Uterus (tissue), 4 donors: ENCODE results near the gene EZH2. TPM values are rescaled to one million over a fixed set of nuclear protein-coding genes. Genes with fewer than 3 reads are reported as not detected.

Experiments used
- DNase-seq, 2 donors: peaks; one replicate each; pipeline ENCODE4 v3.0.0-alpha.2; 2019 to 2020
- H3K27ac ChIP-seq, 2 donors: fragments of 200-600 bp; sonication (generic); 1 replicate in 1 of 2; 2 replicates in 1 of 2; pipeline ENCODE4 v1.5.1; 2016 to 2018
- H3K27me3 ChIP-seq, 2 donors: fragments of 200-600 bp; sonication (generic); one replicate each; pipeline ENCODE4 v1.5.1; 2018 to 2019; ENCODE audit warnings: control low read depth in 1 of 2
- H3K36me3 ChIP-seq, 2 donors: fragments of 200-600 bp; sonication (generic); one replicate each; pipeline ENCODE4 v1.5.1; 2019; ENCODE audit warnings: control low read depth in 1 of 2
- H3K4me1 ChIP-seq, 2 donors: fragments of 200-600 bp; sonication (generic); one replicate each; pipeline ENCODE4 v1.5.1; 2018 to 2019; ENCODE audit warnings: control low read depth in 1 of 2
- H3K4me3 ChIP-seq, 2 donors: fragments of 200-600 bp; sonication (generic); 1 replicate in 1 of 2; 2 replicates in 1 of 2; pipeline ENCODE4 v1.5.1; 2018 to 2019; ENCODE audit warnings: mild to moderate bottlenecking in 1 of 2
- H3K9me3 ChIP-seq, 2 donors: fragments of 200-600 bp; sonication (generic); one replicate each; pipeline ENCODE4 v1.5.1; 2019; ENCODE audit warnings: control low read depth in 1 of 2
- POLR2A ChIP-seq, 2 donors: fragments of 450-650 bp; IDR thresholded peaks; one replicate each; pipeline ENCODE4 v1.6.1; 2016; ENCODE audit warnings: antibody characterized with exemption in 2 of 2, mild to moderate bottlenecking in 1 of 2, moderate library complexity in 1 of 2
- intact Hi-C: fragments of 100-400 bp; cut with DNase I; formaldehyde crosslinking; loops from one replicate; pipeline ENCODE4 v1.15.1; 2023; ENCODE audit warnings: low total_unique reads
- total RNA-seq, 4 donors: library from RNA; depleted of rRNA in 3 of 4; stranded (reverse); fragments of >200 nt in 3 of 4; gene quantifications; one replicate each; pipeline versions ENCODE4 v1.1.0 to v1.2.4, GENCODE V29; 2014 to 2023
- TF ChIP-seq, protein P1 (sequence below), 4 experiments: fragments of 200-600 bp in 2 of 4; fragments of 450-650 bp in 2 of 4; sonication (generic) in 2 of 4; IDR thresholded peaks; one replicate each; pipeline ENCODE4 v1.5.1; 2016 to 2019; ENCODE audit warnings: antibody characterized with exemption in 4 of 4, mild to moderate bottlenecking in 2 of 4, moderate library complexity in 1 of 4
- donor health status: DM: yes; HTN: yes; CAD: no.

Gene EZH2
- total RNA-seq, 4 donors from 2014 or later: 1.2 to 35.3 (median 2.1) TPM

DNA sequence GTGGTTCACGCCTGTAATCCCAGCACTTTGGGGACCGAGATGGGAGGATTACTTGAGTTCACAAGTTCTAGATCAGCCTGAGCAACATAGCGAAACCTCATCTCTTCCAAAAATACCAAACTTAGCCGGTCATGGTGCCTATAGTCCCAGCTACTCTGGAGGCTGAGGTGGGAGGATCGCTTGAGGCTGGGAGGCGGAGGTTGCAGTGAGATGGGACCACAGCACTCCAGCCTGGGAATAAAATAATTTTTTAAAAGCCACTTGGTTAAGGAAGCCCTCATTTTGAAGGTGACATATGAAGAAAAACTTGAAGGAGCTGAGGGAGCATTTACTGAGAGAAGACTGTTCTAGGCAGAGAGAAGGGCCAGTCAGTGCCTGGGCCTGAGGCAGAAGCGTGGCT, 4.2 kb upstream of the EZH2 start:
- Histone ChIP-seq H3K27ac (no peak overlapping the region), H3K27me3 (no peaks in the 10 kb centered on the region), H3K36me3 (no peaks in the 10 kb centered on the region), H3K9me3 (no peaks in the 10 kb centered on the region), H3K4me1 (no peaks in the 10 kb centered on the region), H3K4me3 (no peak overlapping the region)
- no peak for DNase-seq
- TF ChIP-seq, protein P1, sequence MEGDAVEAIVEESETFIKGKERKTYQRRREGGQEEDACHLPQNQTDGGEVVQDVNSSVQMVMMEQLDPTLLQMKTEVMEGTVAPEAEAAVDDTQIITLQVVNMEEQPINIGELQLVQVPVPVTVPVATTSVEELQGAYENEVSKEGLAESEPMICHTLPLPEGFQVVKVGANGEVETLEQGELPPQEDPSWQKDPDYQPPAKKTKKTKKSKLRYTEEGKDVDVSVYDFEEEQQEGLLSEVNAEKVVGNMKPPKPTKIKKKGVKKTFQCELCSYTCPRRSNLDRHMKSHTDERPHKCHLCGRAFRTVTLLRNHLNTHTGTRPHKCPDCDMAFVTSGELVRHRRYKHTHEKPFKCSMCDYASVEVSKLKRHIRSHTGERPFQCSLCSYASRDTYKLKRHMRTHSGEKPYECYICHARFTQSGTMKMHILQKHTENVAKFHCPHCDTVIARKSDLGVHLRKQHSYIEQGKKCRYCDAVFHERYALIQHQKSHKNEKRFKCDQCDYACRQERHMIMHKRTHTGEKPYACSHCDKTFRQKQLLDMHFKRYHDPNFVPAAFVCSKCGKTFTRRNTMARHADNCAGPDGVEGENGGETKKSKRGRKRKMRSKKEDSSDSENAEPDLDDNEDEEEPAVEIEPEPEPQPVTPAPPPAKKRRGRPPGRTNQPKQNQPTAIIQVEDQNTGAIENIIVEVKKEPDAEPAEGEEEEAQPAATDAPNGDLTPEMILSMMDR (IDR thresholded peaks at IDR 0.05): no peak
- TF ChIP-seq POLR2A (IDR thresholded peaks at IDR 0.05): no peak
- intact Hi-C loops: loop anchor here (10.0 kb wide), 1 partner anchor 77 kb away; no protein-coding TSS in a partner anchor

DNA sequence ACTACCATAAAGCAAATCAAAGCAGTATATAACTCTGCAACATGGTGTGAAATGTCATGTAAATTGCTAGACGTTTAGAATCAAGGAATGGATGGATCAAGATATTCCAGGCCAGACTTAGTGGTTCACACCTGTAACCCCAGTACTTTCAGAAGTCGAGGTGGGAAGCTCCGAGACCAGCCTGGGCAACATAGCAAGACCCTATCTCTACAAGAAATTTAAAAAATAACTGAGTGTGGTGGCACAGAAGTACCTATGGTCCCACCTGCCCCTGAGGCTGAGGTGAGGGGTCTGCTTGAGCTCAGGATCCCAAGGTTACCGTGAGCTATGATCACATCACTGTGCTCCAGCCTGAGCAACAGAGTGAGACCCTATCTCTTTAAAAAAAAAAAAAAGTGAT, 2.8 kb upstream of the EZH2 start:
- TF ChIP-seq POLR2A (IDR thresholded peaks at IDR 0.05): no peak
- TF ChIP-seq, protein P1 (IDR thresholded peaks at IDR 0.05): no peak
- Histone ChIP-seq H3K27ac (no peak overlapping the region), H3K36me3 (no peaks in the 10 kb centered on the region), H3K4me3 (no peak overlapping the region), H3K9me3 (no peaks in the 10 kb centered on the region), H3K4me1 (no peaks in the 10 kb centered on the region), H3K27me3 (no peaks in the 10 kb centered on the region)
- intact Hi-C loops: loop anchor here (10.0 kb wide), 1 partner anchor 78 kb away; no protein-coding TSS in a partner anchor
- DNase-seq: no peak

DNA sequence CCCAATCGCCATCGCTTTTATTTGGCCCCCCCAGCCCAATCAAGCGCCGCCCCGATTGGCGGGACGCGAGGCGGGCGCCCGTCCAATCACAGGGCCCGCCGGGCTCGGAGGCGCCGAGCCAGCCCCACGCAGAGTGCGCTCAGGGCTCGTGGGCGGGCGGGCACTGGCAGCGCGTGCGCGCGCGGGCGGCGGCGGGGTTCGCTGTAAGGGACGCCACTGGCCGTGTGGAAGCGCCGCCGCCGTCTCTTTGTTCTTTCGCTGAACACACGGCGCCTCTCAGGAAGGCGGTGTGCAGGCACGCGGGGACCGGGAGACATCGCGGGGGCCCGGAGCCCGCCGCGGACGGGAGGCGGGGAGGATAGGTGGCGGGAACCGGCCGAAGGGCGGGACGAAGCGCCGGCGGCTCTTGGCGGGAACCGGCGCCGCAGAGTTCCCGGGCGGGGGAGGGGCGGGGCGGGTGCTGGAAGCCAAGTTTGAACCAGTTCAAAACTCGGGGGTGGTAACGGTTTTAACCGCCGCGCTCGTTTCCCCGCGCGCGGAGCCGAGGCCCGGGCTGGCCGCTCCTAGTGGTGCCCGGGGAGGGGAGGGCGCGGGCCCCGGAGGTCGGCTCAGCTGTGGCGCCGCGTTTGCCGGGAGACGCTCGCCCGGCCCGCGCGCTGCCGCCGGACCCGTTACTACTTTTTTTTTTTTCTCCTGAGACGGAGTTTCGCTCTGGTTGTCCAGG, 370 bp upstream of the EZH2 start:
- no peaks in the 10 kb centered on the region for H3K27me3 ChIP-seq
- peak; percentile 74 to 90 for TF ChIP-seq POLR2A (IDR thresholded peaks at IDR 0.05)
- TF ChIP-seq, protein P1 (IDR thresholded peaks at IDR 0.05): peak in 1 of 4 experiments; percentile 1
- intact Hi-C loops: loop anchor here (10.0 kb wide), 1 partner anchor 80 kb away; no protein-coding TSS in a partner anchor
- DNase-seq: peak; percentile 90 to 95
- H3K4me1 ChIP-seq: no peaks in the 10 kb centered on the region
- H3K9me3 ChIP-seq: no peaks in the 10 kb centered on the region
- H3K4me3 ChIP-seq: peak overlapping the region; percentile 48 to 100
- no peaks in the 10 kb centered on the region for H3K36me3 ChIP-seq
- peak overlapping the region; percentile 90 to 98 for H3K27ac ChIP-seq

GRCh38 chr7:148883266-148884048, 634 bp downstream of the EZH2 start:
- Histone ChIP-seq H3K36me3 (no peaks in the 10 kb centered on the region), H3K4me1 (no peaks in the 10 kb centered on the region), H3K4me3 (peak overlapping the region; percentile 48 to 100), H3K9me3 (no peaks in the 10 kb centered on the region), H3K27me3 (no peaks in the 10 kb centered on the region), H3K27ac (peak overlapping the region; percentile 90 to 98)
- TF ChIP-seq, protein P1 (IDR thresholded peaks at IDR 0.05): no peak
- TF ChIP-seq POLR2A (IDR thresholded peaks at IDR 0.05): no peak
- peak; percentile 33 to 47 for DNase-seq
- intact Hi-C loops: loop anchor here (10.0 kb wide), 1 partner anchor 81 kb away; no protein-coding TSS in a partner anchor
